Activated CD8-positive, alpha-beta T cell treated with anti-CD3 and anti-CD28 coated beads for 36 hours (primary cell): Measurements from ENCODE around the gene TSC2. TPM values are rescaled to one million over a fixed set of nuclear protein-coding genes. Genes with fewer than 3 reads are reported as not detected.

Source experiments
- ATAC-seq: fragments of 200-7000 bp; cut with Tn5 transposase; one replicate; pipeline ENCODE4 v1.10.0; 2021; ENCODE audit warnings: mild to moderate bottlenecking, moderate library complexity
- CTCF ChIA-PET: fragments of 350-600 bp; sonication (Branson Sonifier 250); formaldehyde crosslinking; loops from one replicate; lab custom pipeline; 2021; ENCODE audit warnings: antibody characterized with exemption; lab: Charles Lee
- POLR2A ChIA-PET: fragments of 350-600 bp; sonication (Branson Sonifier 250); formaldehyde crosslinking; loops from one replicate; lab custom pipeline; 2021; ENCODE audit warnings: antibody characterized with exemption; lab: Charles Lee
- DNase-seq: peaks from one replicate; pipeline ENCODE4 v3.0.0-alpha.2; 2020
- H3K27ac Mint-ChIP-seq: one replicate; pipeline ENCODE4 v1.8.0; 2021; ENCODE audit warnings: mild to moderate bottlenecking, mixed read lengths
- H3K27me3 Mint-ChIP-seq: one replicate; pipeline ENCODE4 v1.8.0; 2021; ENCODE audit warnings: mixed read lengths
- H3K36me3 Mint-ChIP-seq: one replicate; pipeline ENCODE4 v1.8.0; 2021; ENCODE audit warnings: low read depth, mixed read lengths
- H3K4me1 Mint-ChIP-seq: one replicate; pipeline ENCODE4 v1.8.0; 2021; ENCODE audit warnings: low read depth, mixed read lengths
- H3K4me3 Mint-ChIP-seq: one replicate; pipeline ENCODE4 v1.8.0; 2021; ENCODE audit warnings: mild to moderate bottlenecking, moderate library complexity, mixed read lengths
- H3K9me3 Mint-ChIP-seq: one replicate; pipeline ENCODE4 v1.8.0; 2021; ENCODE audit warnings: mixed read lengths
- CTCF ChIP-seq: fragments of 200-600 bp; IDR thresholded peaks from one replicate; pipeline ENCODE4 v1.8.0; 2022; ENCODE audit warnings: antibody characterized with exemption, mild to moderate bottlenecking
- intact Hi-C: fragments of 100-400 bp; cut with micrococcal nuclease; formaldehyde crosslinking; loops from one replicate; pipeline ENCODE4 v1.10.0; 2022
- total RNA-seq, 2 experiments: library from RNA; stranded (reverse); gene quantifications; one replicate each; pipeline ENCODE4 v1.2.3, GENCODE V29; 2021

Gene TSC2
- total RNA-seq, 2 experiments from 2014 or later: 54.4 to 57.3 TPM

- ATAC-seq: no peak
- Mint-ChIP-seq H3K9me3 (no peaks in the 10 kb centered on the region), H3K36me3 (peaks cover 38% of the 10 kb centered on the region), H3K27me3 (no peaks in the 10 kb centered on the region), H3K4me3 (peak overlapping the region; percentile 97), H3K27ac (peak overlapping the region; percentile 91), H3K4me1 (peaks cover 41% of the 10 kb centered on the region)
- TF ChIP-seq CTCF: no peak
- intact Hi-C loops: no loop called here
- no peak for DNase-seq
- ChIA-PET POLR2A (interaction anchor here (1.1 to 2.8 kb wide), 6 partner anchors 9 to 152 kb away, joined by 3 to 16 read pairs (median 8); partner anchors contain the start of genes NOXO1 and TRAF7), CTCF (interaction anchor here (1.1 to 2.2 kb wide), 2 partner anchors 134 to 148 kb away, joined by 4 to 8 read pairs; no protein-coding TSS in a partner anchor)
Measured at GRCh38 chr16:2007081-2007836, 40.5 kb upstream of the TSC2 start.

GRCh38 chr16:2008009-2008526, 39.7 kb upstream of the TSC2 start:
- Mint-ChIP-seq H3K4me3 (peak overlapping the region; percentile 97), H3K36me3 (peaks cover 35% of the 10 kb centered on the region), H3K27me3 (no peaks in the 10 kb centered on the region), H3K9me3 (no peaks in the 10 kb centered on the region), H3K4me1 (peaks cover 41% of the 10 kb centered on the region), H3K27ac (peak overlapping the region; percentile 91)
- DNase-seq: peak; percentile 67
- peak; percentile 11 for ATAC-seq
- ChIA-PET CTCF (interaction anchor here (0.9 to 2.2 kb wide), 5 partner anchors 9 to 147 kb away, joined by 3 to 8 read pairs (median 4); partner anchors contain the start of genes NTHL1 and TSC2), POLR2A (interaction anchor here (0.9 to 2.8 kb wide), 12 partner anchors 10 to 151 kb away, joined by 3 to 16 read pairs (median 6); partner anchors contain the start of genes GFER, NOXO1, NPW and RPS2)
- no peak for TF ChIP-seq CTCF
- intact Hi-C loops: no loop called here

- CTCF ChIA-PET: interaction anchor here (0.9 to 2.2 kb wide), 5 partner anchors 8 to 139 kb away, joined by 3 to 8 read pairs (median 3); partner anchors contain the start of genes NTHL1 and TSC2
- Mint-ChIP-seq H3K4me1 (peaks cover 41% of the 10 kb centered on the region), H3K4me3 (peak overlapping the region; percentile 97), H3K27me3 (no peaks in the 10 kb centered on the region), H3K36me3 (peaks cover 35% of the 10 kb centered on the region), H3K27ac (peak overlapping the region; percentile 91), H3K9me3 (no peaks in the 10 kb centered on the region)
- peak; percentile 7 for ATAC-seq
- no peak for TF ChIP-seq CTCF
- intact Hi-C loops: no loop called here
- POLR2A ChIA-PET: interaction anchor here (0.6 to 2.8 kb wide), 17 partner anchors 10 to 151 kb away, joined by 3 to 16 read pairs (median 4); partner anchors contain the start of genes GFER, NOXO1, NPW and RPS2
- DNase-seq: peak; percentile 66
Measured at GRCh38 chr16:2008631-2009163, 39.1 kb upstream of the TSC2 start.

GRCh38 chr16:2009164-2009711, 38.5 kb upstream of the TSC2 start:
- no peaks in the 10 kb centered on the region for H3K9me3 Mint-ChIP-seq
- H3K27me3 Mint-ChIP-seq: no peaks in the 10 kb centered on the region
- ChIA-PET CTCF (interaction anchor here (1.0 to 2.2 kb wide), 4 partner anchors 13 to 138 kb away, joined by 3 to 8 read pairs (median 4); partner anchors contain the start of genes NTHL1 and TSC2), POLR2A (interaction anchor here (0.6 to 2.8 kb wide), 13 partner anchors 11 to 146 kb away, joined by 3 to 16 read pairs (median 6); partner anchors contain the start of genes GFER, NOXO1, NPW and RPS2)
- intact Hi-C loops: no loop called here
- no peak for TF ChIP-seq CTCF
- peak; percentile 32 for ATAC-seq
- H3K4me3 Mint-ChIP-seq: peak overlapping the region; percentile 97
- DNase-seq: peak; percentile 28
- peaks cover 41% of the 10 kb centered on the region for H3K4me1 Mint-ChIP-seq
- H3K36me3 Mint-ChIP-seq: peaks cover 35% of the 10 kb centered on the region
- H3K27ac Mint-ChIP-seq: peak overlapping the region; percentile 91
